HG03558 (cell line): Measurements from ENCODE around the gene GPR22.

Experiments used
- ATAC-seq: cut with Tn5 transposase; IDR thresholded peaks from one replicate; pipeline ENCODE4 v1.9.1; 2021; ENCODE audit warnings: moderate number of reproducible peaks; ENCODE audit not compliant: unreplicated experiment; ENCODE audit errors: extremely low read depth

GPR22 gene

DNA sequence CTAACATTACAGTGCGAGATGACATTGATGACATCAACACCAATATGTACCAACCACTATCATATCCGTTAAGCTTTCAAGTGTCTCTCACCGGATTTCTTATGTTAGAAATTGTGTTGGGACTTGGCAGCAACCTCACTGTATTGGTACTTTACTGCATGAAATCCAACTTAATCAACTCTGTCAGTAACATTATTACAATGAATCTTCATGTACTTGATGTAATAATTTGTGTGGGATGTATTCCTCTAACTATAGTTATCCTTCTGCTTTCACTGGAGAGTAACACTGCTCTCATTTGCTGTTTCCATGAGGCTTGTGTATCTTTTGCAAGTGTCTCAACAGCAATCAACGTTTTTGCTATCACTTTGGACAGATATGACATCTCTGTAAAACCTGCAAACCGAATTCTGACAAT lies 4.3 kb downstream of the GPR22 start:
- no peak for ATAC-seq

GRCh38 chr7:107479303-107479702 lies 9.4 kb downstream of the GPR22 start:
- no peak for ATAC-seq

GRCh38 chr7:107480932-107481331 lies 11.1 kb downstream of the GPR22 start:
- ATAC-seq, result no peak

DNA sequence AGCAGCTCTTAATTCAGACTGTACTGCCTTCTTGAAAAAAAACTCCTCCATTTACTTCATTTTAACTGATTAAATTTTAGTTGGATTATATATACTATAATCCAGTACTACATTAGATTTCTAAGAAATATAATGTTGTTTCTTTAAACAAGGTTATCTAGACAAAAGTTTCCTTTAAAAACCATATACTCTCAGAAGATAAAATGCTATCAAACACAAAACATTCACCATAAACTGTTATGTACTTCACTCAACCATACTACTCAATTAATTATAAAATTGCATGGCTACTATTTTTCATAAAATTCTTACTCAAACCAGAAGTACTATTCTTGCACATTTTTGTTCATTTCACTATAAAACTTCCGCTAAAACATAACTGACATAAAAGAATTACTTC lies 12.7 kb downstream of the GPR22 start:
- ATAC-seq, result no peak

DNA sequence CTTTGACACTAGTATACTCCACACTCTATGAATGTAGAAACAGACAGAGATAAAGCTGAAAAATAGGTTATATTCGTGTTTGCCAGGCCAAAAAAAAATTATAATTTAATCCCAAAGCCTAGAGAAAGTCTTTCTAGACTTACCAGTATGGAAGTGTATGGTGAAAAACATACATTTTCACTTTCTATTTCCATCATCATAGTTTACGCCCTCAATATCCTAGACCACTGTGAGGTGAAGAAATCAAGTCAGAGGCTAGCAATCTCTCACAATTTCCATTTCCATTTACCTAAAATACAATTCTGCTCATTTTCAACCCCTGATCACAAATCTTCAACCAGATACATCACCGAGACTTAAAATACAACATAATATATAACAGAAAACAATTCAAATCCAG lies 16.2 kb downstream of the GPR22 start:
- ATAC-seq, result no peak

GRCh38 chr7:107492875-107493274 lies 23.0 kb downstream of the GPR22 start:
- ATAC-seq, result no peak

- ATAC-seq, result no peak
Observed at GRCh38 chr7:107494315-107494751, 24.5 kb downstream of the GPR22 start.

GRCh38 chr7:107494884-107495283 lies 25.0 kb downstream of the GPR22 start:
- ATAC-seq, result no peak

- no peak for ATAC-seq
Observed at GRCh38 chr7:107495516-107495915, 25.7 kb downstream of the GPR22 start.

- no peak for ATAC-seq
Observed at GRCh38 chr7:107499731-107500130, 29.9 kb downstream of the GPR22 start.

- no peak for ATAC-seq
Observed at GRCh38 chr7:107501593-107501992, 31.7 kb downstream of the GPR22 start.

DNA sequence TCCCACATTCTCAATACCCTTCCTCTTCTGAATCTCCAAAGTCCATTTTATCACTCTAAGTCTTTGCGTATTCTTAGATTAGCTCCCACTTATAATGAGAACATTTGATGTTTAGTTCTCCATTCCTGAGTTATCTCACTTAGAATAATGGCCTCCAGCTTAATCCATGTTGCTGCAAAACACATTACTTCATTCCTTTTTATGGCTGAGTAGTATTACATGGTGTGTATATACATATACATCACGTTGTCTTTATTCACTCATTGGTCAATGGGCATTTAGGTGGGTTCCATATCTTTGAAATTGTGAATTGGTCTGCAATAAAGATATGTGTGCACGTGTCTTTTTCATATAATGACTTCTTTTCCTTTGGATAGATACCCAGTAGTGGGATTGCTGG lies 32.3 kb downstream of the GPR22 start:
- ATAC-seq, result no peak

- ATAC-seq, result no peak
Observed at GRCh38 chr7:107502797-107503196, 32.9 kb downstream of the GPR22 start.

- no peak for ATAC-seq
Observed at GRCh38 chr7:107503687-107504086, 33.8 kb downstream of the GPR22 start.

DNA sequence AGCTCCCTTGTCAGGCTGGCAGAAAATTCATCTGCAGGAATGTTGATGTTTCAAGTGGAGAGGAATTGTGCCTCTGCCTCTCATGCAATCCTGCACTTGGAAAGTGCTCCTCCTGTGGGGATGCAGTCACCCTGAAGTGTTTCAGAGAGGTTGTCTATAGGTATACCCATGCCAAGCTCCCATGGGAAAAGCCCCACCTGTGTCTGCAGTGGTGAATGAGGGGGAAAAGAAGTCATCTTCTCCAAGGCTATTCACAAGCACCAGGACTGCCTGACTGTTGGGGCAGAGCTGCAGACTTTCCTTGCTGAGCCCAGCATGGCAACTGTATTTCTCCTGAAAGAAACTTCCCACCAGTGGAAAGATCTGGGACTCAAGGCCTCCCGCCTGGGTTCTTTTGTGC lies 35.5 kb downstream of the GPR22 start:
- ATAC-seq, result no peak

DNA sequence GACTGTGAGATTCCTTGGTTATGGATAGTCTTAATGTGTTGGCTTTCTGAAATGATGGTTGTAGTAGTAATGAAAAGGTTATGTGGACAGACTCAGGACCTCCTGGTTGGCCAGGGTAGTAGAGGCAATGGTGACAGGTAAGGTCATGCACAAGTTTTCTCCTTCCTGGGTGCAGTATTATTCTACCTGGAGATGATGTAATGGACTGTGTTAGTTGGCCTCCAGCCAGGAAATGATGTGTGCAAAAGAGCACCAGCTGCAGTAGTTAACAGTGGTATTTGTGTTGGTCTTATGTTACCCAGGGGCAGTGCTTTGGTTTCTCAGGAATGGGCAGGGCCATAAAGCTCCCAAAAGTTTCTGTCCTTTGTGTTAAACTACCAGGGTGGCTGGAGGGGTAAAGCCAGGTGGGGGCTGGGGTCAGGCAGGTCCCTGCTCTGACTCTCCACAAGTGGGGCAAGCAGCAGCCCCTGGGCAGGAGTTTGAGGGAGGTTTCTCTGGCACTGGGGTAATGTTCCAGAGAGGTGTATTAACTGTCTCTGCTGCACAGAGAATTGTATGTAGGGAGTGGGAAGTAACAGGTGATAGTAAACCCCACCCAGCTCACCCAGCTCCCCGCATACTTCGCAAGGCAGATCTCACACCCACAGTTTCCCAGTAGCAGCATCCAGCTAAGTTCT lies 36.3 kb downstream of the GPR22 start:
- ATAC-seq, result no peak

DNA sequence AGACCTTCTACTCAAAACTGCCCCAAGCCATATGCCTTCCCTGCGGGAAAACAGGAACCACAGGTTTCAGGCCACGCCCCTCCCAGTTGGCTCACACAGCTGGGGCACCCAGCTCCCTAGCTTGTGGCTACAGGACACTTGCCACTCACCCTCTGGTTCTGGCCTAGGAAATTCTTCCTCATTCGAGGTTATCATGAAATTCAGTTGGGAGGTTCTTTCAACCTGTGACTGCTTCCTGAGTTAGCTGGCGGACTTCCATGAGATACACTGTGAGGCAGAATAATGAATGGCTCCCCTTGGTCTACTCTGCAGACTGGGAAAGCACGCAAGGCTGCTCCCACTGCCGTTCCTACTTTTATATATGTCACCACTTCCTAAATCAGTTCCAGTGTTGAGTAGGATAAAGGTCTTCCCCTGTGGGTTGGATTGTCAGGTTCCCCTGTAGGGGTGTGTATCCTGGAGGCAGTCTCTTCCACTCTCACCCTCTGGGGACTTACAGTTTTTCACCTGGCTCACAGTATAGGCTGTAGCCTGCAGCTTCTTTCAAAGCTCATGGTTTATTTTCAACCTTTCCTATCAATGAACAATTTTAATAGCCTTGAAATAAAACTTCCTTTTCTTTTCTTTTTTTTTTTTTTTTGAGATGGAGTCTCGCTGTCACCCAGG lies 37.0 kb downstream of the GPR22 start:
- ATAC-seq, result no peak
